Body of pancreas (tissue), 4 donors: ENCODE data around the gene MDM1.

Experiments used
- POLR2A ChIP-seq, 3 donors: fragments of 450-650 bp; IDR thresholded peaks; one replicate each; pipeline ENCODE4 v1.6.1; 2016; ENCODE audit warnings: antibody characterized with exemption in 3 of 3, mild to moderate bottlenecking in 2 of 3
- TF ChIP-seq, protein P1 (sequence below), 7 experiments: fragments of 450-650 bp in 4 of 7; fragments of 200-600 bp in 3 of 7; sonication (generic) in 3 of 7; IDR thresholded peaks; one replicate each; pipeline ENCODE4 v1.5.1; 2016 to 2019; ENCODE audit warnings: antibody characterized with exemption in 7 of 7

DNA sequence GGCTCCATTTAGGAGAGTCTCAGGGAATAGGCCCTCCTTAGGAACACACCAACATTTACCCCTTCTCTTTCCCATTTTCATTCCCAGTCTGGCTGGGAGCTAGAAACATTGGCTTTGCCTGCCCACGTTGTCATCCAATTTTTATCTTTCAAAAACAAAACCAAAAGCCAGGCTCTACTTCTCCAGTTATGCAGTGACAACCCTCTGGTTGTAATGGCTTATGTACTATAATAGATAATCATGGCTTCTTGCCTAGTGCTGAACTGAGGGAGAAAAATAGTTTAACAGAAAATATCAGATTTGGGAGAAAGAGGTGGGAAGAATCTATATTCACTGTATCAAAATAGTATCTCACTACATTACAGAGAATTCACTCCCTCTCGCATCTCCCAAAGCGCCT is 46.6 kb downstream of the MDM1 start:
- TF ChIP-seq POLR2A (IDR thresholded peaks at IDR 0.05) = no peak
- TF ChIP-seq, protein P1, sequence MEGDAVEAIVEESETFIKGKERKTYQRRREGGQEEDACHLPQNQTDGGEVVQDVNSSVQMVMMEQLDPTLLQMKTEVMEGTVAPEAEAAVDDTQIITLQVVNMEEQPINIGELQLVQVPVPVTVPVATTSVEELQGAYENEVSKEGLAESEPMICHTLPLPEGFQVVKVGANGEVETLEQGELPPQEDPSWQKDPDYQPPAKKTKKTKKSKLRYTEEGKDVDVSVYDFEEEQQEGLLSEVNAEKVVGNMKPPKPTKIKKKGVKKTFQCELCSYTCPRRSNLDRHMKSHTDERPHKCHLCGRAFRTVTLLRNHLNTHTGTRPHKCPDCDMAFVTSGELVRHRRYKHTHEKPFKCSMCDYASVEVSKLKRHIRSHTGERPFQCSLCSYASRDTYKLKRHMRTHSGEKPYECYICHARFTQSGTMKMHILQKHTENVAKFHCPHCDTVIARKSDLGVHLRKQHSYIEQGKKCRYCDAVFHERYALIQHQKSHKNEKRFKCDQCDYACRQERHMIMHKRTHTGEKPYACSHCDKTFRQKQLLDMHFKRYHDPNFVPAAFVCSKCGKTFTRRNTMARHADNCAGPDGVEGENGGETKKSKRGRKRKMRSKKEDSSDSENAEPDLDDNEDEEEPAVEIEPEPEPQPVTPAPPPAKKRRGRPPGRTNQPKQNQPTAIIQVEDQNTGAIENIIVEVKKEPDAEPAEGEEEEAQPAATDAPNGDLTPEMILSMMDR (IDR thresholded peaks at IDR 0.05) = no peak
